SH-SY5Y (cell line): ENCODE data around the gene FBRSL1.

Experiments used
- GATA2 ChIP-seq: IDR thresholded peaks from 2 replicates; pipeline ENCODE4 v1.6.1; 2011; ENCODE audit warnings: mild to moderate bottlenecking, low read depth, low read length
- GATA3 ChIP-seq: IDR thresholded peaks from 2 replicates; pipeline ENCODE4 v1.6.1; 2011; ENCODE audit warnings: low read depth, mild to moderate bottlenecking, low read length, moderate library complexity

FBRSL1 gene

DNA sequence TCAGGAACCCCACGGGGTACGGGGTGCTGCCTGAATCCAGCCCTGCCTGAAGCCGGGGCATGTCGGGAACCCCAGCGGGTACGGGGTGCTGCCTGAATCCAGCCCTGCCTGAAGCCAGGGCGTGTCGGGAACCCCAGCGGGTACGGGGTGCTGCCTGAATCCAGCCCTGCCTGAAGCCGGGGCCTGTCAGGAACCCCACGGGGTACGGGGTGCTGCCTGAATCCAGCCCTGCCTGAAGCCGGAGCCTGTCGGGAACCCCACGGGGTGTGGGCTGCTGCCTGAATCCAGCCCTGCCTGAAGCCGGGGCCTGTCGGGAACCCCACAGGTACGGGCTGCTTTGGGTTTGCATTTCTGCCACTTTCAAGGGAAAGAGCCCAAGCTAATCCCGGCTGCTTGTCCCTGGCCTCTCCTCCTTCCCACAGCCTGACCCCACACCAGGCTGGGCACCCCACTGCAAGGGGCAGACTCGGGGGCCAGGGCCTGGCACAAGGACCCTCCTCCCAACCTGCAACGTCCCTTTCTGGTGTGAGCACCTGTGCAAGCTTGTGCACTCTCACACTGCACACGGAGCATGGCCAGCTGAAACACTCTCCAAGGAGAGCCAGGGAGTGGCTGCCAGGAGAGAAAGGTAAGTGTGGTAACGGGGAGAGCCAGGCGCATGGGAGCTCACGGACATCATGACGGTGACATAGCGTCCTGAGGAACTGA is 5.6 kb upstream of the FBRSL1 start:
- TF ChIP-seq GATA3, result no peak
- TF ChIP-seq GATA2, result no peak

DNA sequence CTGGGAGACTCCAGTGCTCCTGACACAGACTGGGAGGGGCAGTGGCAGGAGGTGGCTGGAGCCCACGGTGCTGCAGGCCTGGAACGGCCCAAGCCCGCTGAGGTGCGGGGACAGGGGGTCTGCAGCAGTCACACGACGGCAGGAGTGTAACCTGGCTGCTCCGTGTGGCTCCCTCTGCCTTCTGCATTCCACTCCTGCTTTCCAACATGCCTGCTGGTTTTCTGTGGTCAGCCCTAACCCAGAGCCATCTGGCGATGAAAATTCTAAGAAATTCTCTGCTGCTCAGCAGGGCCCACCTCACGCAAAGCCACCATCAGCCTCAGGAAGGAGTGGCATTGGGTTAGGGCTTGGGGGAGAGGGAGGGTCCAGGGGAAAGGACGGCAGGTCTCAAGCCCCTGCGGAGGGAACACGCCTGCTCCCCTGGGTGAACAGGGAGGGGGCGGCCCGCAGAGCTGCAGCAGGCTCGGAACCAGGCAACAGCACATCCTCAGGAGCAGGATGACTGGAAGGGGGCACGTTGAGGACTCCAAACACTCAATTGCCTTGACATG is 5.0 kb upstream of the FBRSL1 start:
- TF ChIP-seq GATA3 (no peak), GATA2 (no peak)

DNA sequence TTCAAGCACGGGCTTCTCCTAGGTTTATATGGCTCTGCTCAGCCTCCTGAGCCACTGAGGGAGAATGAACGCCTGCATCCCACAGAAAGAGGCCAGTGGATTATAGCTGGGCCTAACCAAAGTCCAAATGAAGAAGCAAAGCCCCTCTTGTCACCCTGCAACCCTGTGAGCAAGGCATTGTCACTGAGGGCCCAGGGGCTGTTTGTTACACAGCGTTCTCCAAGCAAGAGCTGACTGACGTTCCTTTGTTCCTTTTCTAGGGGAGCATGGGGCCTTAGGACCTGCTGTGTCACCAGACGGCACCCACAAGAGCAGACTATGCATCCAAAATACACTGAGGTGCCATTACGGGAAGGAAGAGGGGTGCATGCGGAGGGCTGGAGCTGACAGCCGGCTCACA is 4.3 kb upstream of the FBRSL1 start:
- TF ChIP-seq GATA2, result no peak
- TF ChIP-seq GATA3, result no peak

DNA sequence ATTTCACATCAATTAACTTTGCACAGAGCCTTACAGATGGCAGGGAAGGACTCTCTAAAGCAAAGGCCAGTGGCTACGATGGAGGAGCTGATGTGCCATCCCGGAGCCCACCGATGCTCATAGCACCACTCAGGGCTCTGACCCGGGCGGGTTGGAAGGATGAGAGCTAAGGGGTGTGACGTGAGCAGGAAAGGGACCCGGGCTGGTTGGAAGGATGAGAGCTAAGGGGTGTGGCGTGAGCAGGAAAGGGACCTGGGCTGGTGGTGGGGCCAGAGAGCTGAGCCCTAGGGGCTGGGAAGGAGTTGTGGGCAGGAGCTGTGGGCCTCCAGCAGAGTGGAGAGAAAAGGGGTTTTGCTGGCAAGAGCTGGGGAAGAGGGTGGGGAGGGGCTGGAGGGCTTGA is 3.8 kb upstream of the FBRSL1 start:
- TF ChIP-seq GATA3, result no peak
- TF ChIP-seq GATA2, result no peak

DNA sequence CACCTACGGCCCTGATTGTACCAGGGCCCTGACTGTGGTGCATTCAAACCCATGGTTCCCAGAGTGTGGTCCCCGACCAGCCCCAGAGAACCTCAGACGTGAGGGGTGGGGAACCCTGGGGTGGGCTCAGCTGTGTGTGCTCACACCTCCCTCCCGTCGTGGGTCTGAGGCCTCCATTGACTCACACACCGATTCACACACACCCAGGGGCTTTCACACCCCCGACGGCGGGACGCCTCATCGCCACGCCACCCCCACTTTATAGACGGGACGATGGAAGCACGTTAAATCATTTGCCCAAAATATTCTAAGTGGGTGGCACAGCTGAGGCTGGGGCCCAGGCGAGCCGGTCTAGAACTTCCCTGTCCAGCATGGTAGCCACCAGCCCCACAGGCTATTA is 3.4 kb upstream of the FBRSL1 start:
- TF ChIP-seq GATA2, result no peak
- TF ChIP-seq GATA3, result no peak

DNA sequence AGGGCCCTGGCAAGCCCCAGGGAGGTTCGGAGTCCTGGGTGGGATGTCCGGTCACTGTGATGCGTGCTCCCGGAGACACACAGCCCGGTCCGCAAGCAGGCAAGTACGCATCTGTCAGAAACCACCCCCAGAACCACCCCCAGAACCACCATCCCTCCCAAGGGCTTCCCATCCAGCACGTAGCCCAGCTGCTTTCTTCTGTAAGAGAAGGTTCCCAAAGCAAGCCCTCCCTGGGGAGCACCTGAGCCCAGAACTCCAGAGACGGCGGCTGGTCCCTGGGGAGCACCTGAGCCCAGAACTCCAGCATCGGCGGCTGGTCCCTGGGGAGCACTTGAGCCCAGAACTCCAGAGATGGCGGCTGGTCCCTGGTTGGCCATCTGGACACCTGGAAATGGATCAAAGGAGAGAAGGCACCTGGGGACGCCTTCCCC is 2.6 kb upstream of the FBRSL1 start:
- TF ChIP-seq GATA2, result no peak
- no peak for TF ChIP-seq GATA3

DNA sequence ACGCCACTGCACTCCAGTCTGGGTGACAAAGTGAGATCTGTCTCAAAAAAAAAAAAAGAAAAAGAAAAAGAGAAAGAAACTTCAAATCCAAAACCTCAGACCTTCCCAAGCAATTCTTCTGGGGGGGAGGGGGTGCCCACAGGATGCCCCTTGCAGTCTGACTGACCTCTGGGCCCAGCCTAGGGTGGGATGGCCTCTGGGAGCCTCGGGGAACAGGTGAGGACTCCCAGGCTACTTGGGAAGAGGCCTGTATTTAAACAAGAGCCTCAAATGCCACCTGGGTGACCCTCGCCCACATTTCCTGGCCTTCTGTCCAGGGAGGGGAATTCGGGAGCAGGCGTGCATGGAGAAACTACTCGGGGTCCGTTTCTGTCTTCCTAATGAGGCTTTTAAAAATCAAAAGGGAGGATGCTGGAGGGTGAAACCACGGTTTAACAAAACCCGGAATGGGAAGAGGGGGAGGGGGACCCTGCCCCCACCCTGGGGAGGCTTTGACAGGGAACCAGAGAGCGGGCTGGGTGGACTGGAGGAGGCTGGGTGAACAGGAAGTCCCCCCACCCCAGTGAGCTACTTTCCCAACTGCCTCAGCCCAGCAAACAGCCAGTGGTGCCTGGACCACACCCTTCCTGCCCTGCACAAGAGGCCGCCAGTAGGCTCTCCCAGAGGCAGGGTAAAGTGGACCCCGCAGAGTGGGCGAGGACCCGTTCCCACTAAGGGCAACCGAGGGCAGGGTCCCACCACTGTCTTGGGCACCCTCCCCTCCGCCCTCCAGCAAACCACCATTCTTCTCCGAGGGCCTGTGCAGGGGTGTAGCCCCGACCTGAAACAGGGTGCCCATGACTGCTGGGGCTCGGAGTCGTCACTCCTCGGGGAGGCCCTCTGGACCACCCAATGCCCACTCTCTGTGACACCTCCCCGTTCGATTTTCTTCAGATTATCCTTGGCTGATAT is 1.5 kb upstream of the FBRSL1 start:
- TF ChIP-seq GATA3 (no peak), GATA2 (no peak)

DNA sequence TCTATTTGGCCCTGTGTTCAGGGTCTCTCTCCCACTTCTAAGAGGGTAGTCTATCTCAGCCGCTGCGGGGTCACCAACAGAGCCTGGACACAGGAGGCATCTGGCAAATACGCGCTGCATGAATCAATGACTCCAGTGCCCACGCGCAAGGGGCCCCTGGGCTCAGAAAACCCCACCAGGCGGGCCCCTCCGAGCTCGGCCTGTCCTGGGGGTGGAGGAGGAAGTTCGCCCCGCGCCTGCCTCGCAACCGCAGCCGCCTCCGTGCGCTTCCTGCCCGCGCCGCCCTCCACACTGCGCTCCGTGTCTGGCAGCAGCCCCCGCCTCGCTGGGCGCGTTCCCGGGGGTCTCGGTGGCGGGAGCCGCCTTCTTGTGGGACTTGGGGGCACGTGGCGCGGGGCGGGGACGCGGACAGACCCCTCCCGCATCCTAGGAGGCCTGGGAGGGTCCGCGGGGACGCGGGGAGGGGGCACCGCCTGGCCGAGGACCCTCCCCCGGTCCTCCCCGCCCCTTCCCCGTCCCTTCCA is 811 bp upstream of the FBRSL1 start:
- TF ChIP-seq GATA3 (no peak), GATA2 (no peak)

DNA sequence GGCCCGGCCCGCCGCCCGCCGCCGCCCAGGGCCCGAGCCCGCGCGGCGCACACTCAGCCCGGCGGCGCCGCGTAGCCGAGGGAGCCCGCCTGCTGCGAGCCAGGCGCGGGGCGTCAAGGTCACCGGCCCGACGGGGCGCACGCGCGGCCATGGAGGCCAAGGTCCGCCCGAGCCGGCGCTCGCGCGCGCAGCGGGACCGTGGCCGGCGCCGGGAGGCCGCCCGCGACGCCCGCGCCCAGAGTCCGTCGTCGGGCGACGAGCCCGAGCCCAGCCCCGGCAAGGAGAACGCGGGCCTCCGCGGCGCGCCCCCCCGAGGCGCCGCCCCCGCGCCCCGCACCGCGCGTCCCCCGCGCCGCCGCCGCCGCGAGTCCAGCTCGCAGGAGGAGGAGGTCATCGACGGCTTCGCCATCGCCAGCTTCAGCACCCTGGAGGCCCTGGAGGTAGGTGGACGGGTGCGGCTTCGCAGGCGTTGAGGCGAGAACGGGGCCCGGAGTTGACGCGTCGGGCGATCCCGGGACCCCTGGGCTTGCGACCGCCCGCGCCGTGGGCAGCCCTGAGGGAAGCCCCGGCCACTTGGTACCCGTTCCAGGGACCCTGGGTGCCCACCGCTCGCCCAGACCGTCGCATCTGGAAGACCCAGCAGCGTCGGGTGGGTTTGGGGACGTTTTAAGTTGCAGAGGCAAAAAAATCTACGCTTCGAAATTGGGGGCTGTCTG is 629 bp downstream of the FBRSL1 start:
- TF ChIP-seq GATA2 (no peak), GATA3 (no peak)

DNA sequence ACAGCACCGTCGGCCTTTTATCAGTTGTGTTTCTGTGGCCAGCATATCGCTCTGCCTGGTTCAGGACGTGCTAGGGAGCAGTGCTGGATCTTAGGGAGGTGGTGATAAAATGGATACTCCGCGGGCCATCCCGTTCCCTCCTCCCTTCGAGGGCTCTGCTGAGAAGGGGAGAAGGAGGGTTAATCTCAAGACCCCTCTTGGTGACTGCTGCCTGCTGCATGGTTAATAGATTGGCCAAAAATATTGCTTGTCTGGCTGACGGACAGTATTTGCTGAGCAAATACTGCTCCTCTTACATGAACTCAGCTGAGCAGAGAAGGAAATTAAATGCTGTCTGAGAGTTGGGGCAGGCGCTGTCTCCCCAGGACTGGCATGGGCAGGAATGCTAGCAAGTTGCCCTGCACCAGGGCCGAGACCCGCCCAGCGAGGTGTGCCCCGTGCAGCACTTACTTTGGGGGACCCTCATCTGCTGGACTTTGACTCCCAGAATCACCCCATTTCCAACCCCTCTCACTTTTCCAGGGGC is 1.2 kb downstream of the FBRSL1 start:
- TF ChIP-seq GATA2, result no peak
- TF ChIP-seq GATA3, result no peak

DNA sequence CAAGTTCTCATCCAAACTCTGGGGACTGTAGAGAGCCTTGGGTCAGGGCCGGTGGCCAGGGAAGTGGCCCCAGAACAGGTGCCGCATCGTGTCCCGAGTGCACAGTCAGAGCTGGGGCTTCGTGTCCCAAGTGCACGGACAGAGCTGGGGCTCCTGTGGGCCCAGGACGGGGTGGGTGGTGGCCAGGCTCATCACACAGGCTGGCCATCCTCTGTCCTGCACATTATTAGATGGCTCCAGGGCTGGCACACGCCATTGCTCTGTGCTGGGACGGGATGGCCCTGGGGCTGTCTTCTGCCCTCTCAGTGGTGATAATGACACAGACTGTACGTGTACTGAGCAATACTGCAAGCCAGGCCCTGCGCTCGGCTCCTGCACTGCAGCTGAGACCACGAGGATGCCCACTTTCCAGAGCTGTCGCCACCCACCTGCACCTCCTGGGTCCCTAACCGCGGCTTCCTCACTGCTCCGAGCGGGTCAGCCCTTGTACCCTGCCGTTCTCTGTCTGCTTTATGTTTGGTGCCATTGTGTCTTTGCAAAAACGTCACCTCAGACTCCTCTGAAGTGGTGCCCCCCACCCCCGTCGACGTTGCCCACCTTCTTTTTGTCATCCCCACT is 1.9 kb downstream of the FBRSL1 start:
- TF ChIP-seq GATA2, result no peak
- TF ChIP-seq GATA3, result no peak

DNA sequence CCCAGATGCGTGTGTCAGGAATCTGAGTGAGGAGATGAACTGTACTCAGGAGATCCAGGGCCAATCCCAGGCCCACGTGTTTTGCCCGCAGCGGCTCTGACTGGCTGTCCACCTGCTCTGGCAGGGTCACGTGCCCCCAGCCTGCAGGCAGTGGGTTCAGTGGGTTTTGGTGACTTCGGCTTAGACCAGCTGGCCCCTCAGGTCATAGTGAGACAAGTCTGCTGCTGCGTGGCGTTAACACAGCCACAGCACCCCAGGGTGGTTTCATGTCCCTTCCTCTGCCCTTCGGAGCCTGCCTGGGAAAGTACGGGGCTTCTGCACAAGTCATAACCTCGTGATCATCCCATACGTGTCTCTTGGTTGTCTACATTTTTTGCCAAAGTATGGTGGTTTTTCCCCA is 2.6 kb downstream of the FBRSL1 start:
- TF ChIP-seq GATA2, result no peak
- no peak for TF ChIP-seq GATA3

DNA sequence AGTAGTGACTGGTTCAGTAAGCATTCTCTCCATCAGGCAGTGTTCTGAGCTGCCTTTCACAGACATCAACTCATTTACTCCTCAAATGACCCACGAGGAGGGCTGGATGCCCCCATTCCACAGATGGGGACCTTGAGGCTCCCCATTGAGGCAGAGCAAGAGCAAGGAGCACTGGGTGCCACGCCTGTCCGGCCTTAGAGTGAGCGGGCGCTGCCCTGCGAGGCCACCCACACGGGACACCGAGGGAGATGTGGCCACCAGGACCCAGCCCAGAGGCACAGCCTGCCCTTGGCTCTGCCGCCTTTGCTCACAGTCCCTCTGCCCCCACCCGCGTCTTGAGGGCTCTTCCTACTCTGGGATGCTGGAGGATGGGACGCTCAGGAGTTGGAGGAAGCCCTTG is 3.0 kb downstream of the FBRSL1 start:
- TF ChIP-seq GATA3, result no peak
- no peak for TF ChIP-seq GATA2

DNA sequence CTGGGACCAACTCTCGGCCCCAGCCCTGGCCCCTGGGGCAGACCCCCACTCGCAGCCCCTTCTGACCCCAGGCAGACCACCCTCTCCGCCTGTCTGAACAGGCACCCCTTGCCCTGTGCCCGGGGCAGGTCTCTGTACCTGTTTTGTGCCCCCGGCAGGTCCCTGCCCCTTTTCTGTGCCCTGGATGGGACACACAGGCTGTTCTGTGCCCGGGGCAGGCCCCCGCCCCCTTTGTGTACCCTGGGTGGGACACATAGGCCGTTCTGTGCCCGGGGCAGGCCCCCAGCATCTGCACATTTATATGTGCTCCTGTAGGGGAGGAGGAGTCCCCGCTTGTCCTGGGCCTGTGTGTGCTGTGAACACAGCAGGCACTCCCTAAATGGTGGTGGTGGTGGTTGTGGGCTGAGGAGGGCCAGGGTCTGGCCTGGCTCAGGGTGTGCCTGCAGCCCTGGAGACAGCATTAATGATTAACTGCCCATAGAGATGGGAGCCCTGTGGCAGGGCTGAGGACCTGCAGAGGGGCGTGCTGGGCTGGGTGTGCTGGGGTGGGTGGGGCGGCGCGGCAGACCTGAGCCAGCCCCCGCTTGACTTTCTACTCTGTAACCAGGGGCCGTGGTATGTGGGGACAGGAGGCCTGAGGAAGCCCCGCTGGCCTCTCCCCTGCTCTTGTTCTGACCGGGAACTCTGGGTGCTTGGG is 3.7 kb downstream of the FBRSL1 start:
- TF ChIP-seq GATA3 (no peak), GATA2 (no peak)
